Measurements from ENCODE around the gene TMEM145. TPM values are rescaled to one million over a fixed set of nuclear protein-coding genes. Genes with fewer than 3 reads are reported as not detected.
A peak's percentile ranks its signal among the peaks of the same experiment; 100 is the strongest.

Gene TMEM145
- total and polyA plus RNA-seq, 7 donors = 0.21 to 2.5 (median 0.54) TPM; not detected in 1

DNA sequence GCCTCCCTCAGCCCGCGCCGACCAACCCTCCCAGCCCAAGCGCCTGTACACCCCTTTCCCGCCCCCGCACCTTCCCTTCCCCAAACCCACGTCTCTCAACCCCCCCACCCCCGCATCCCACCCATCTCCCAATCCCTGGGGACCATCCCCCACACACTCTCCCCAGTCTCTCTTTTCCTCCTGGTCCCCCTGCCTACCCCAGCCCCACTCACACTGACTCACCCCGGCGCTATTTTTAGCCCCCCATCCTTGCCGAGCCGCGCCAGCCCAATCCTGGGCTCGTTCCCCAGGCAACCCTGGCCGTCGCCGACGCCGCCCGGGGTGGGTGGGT is 32.3 kb upstream of the TMEM145 start:
- peak; percentile 73 to 78 for DNase-seq
- Histone ChIP-seq H3K4me3 (peak overlapping the region; percentile 77), H3K9me3 (no peaks in the 10 kb centered on the region), H3K27ac (peak overlapping the region; percentile 91), H3K4me1 (peaks cover 71% of the 10 kb centered on the region), H3K27me3 (ENCODE audit: insufficient read depth in 3 of 3, low read length in 2 of 3) (no peaks in the 10 kb centered on the region), H3K36me3 (ENCODE audit: insufficient read depth in 1 of 2, low read depth in 1 of 2) (peaks cover 0 to 7% of the 10 kb centered on the region in 2 donors)
- 0 to 2% (median 1%) methylated on average over 9 to 20 of the region's 20 CpGs for WGBS, 3 donors
- no peak for TF ChIP-seq CTCF (IDR thresholded peaks at IDR 0.05)
- intact Hi-C loops (cut with DNase I) = no loop called here
- ATAC-seq = peak; percentile 38 to 59 (median 47)

DNA sequence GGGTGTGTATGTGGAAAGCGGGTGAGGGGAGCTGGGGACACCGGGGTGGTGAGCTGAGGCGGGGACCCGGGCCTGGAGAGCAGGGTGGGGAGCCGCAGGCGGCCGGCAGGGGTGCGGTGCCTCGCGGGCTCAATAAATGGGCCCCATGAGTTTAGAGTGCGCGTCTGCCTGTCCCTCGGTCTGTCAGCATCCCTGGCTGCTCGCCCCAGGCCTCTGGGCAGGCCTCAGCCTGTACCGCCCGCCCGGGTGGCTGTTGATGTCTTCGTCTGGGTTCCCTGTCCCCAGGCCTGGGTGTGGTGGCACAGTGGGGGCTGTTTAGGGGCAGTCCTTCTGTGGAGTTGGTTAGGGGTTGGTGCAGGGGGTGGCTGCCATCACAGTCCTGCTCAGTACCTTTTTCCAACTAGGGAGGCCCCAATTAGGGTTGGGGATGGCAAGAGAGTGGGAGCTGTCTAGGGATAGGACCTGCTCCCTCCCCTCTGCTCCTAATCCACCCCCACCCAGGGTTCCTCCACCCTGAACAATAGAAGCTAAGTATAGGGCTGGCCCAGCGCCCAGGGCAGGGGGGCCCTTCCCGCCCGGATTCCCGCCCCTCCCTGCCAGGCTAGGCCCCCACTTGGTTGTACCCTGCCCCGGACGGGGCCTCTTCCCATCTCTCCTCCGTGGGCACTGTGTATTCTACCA is 31.8 kb upstream of the TMEM145 start:
- Histone ChIP-seq H3K9me3 (no peaks in the 10 kb centered on the region), H3K27ac (peak overlapping the region; percentile 91), H3K4me3 (peak overlapping the region; percentile 77), H3K27me3 (ENCODE audit: insufficient read depth in 3 of 3, low read length in 2 of 3) (no peaks in the 10 kb centered on the region), H3K4me1 (peaks cover 71% of the 10 kb centered on the region), H3K36me3 (ENCODE audit: insufficient read depth in 1 of 2, low read depth in 1 of 2) (peaks cover 0 to 7% of the 10 kb centered on the region in 2 donors)
- 13 to 16% (median 15%) methylated on average over 21 to 25 of the region's 25 CpGs for WGBS, 3 donors
- ATAC-seq = no peak
- peak; percentile 64 to 76 for DNase-seq
- intact Hi-C loops (cut with DNase I) = no loop called here
- no peak for TF ChIP-seq CTCF (IDR thresholded peaks at IDR 0.05)

DNA sequence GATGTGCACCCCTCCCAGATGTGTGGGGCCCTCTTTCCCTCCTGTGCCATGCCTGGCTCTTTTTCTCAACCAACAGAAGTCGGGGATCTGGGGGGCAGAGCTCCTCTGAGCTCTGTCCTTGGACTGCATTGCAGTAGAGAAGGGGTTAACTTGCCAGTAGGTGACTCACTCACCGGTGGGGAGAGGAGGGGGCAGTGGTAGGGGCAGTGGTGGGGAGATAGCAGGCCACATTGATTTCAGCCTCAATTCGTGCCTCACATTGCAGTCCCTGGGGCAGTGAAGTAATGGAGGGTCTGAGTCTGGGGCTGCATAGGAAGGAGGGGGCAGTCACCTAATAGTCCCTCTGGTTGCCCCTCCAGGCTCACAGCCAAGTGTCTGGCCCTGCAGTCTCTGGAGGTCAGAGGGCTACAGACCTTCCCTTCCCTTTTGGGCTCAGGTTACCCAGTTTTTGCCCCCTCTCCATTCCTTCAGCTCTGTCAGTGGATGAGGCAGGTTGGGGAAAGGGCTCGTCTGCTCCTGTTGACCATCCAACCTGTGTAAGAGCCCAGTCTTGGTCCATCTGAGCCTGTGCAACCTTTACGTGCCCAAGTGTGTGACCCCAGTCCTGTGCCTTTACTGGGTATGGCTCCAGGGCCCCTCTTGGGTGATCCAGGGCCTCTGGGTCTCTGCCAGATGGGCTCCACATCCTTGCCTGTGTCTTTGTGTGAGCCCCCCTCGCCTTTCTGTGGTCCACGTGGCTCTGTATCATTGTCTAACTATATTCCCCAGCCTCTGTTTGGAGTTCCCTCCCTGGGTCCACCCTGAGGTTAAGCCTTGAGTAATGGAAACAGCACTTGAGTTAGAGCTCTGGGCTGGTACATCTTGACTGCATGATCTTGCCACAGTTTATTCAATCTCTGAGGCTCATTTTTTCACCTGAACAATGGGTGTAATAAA is 31.0 kb upstream of the TMEM145 start:
- peaks cover 70% of the 10 kb centered on the region for H3K4me1 ChIP-seq
- DNase-seq = peak in 1 of 2 donors; percentile 65

DNA sequence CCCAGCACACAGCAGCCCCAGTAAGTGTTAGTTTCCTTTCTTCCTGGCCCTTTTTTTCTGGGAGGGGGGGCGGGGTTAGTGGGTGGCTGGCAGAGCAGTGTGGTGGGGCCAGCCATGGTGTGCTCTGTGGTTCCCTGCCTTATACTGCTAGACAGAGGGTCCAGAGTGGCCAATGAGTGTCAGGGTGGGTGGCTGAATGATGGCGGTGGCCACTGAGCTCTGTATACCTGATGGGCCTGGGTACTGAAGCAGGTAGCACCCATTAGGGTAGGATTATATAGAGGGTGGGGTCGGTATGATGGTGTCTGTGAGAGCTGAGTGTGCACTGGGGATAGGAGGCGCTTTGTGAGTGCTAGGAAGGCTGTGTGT is 30.3 kb upstream of the TMEM145 start:
- Histone ChIP-seq H3K4me1 (peaks cover 62% of the 10 kb centered on the region), H3K4me3 (peak overlapping the region; percentile 66), H3K9me3 (no peaks in the 10 kb centered on the region), H3K27me3 (ENCODE audit: insufficient read depth in 3 of 3, low read length in 2 of 3) (no peaks in the 10 kb centered on the region), H3K27ac (peak overlapping the region; percentile 91), H3K36me3 (ENCODE audit: insufficient read depth in 1 of 2, low read depth in 1 of 2) (peaks cover 4 to 11% of the 10 kb centered on the region in 2 donors)
- TF ChIP-seq CTCF (IDR thresholded peaks at IDR 0.05) = no peak
- intact Hi-C loops (cut with DNase I) = no loop called here
- ATAC-seq (no peak), DNase-seq (no peak)
- WGBS, 3 donors = 49 to 61% (median 53%) methylated on average over 4 of the region's 4 CpGs

More for the DNA sequence above, 31.0 kb upstream of the TMEM145 start:
- no peak for TF ChIP-seq CTCF (IDR thresholded peaks at IDR 0.05)
- 33 to 46% (median 40%) methylated on average over 7 of the region's 7 CpGs for WGBS, 3 donors
- Histone ChIP-seq H3K4me3 (peak overlapping the region; percentile 77), H3K36me3 (ENCODE audit: insufficient read depth in 1 of 2, low read depth in 1 of 2) (peaks cover 3 to 4% of the 10 kb centered on the region in 2 donors), H3K9me3 (no peaks in the 10 kb centered on the region), H3K27me3 (ENCODE audit: insufficient read depth in 3 of 3, low read length in 2 of 3) (no peaks in the 10 kb centered on the region), H3K27ac (peak overlapping the region; percentile 91)
- ATAC-seq = no peak
- intact Hi-C loops (cut with DNase I) = no loop called here
